Neural progenitor cell (in vitro differentiated cells): ENCODE results near the gene NOTCH4. TPM values are rescaled to one million over a fixed set of nuclear protein-coding genes. Genes with fewer than 3 reads are reported as not detected.
A peak's percentile ranks its signal among the peaks of the same experiment; 100 is the strongest.

Experiments
- DNase-seq: peaks from one replicate; pipeline ENCODE4 v3.0.0-alpha.2; 2016; ENCODE audit warnings: low spot score
- H2AFZ ChIP-seq: fragments of 200-600 bp; sonication (generic); replicated peaks from 2 replicates; pipeline ENCODE4 v1.6.1; 2016; ENCODE audit warnings: antibody characterized with exemption
- H3F3A ChIP-seq: fragments of 200-600 bp; sonication (generic); 2 replicates; pipeline ENCODE4 v1.6.1; 2016; ENCODE audit warnings: antibody characterized with exemption, low read depth
- H3K27ac ChIP-seq: fragments of 200-600 bp; sonication (generic); 2 replicates; pipeline ENCODE4 v1.5.1; 2016; ENCODE audit warnings: mild to moderate bottlenecking
- H3K27me3 ChIP-seq: fragments of 200-600 bp; sonication (generic); 2 replicates; pipeline ENCODE4 v1.6.1; 2016; ENCODE audit warnings: mild to moderate bottlenecking, moderate library complexity
- H3K36me3 ChIP-seq: fragments of 200-600 bp; sonication (generic); 2 replicates; pipeline ENCODE4 v1.5.1; 2016
- H3K4me1 ChIP-seq: fragments of 200-600 bp; sonication (generic); 2 replicates; pipeline ENCODE4 v1.6.1; 2016; ENCODE audit warnings: mixed run types
- H3K4me2 ChIP-seq: fragments of 200-600 bp; sonication (generic); 2 replicates; pipeline ENCODE4 v1.6.1; 2016
- H3K4me3 ChIP-seq: fragments of 200-600 bp; sonication (generic); 2 replicates; pipeline ENCODE4 v1.5.1; 2016
- H3K79me2 ChIP-seq: fragments of 200-600 bp; sonication (generic); 2 replicates; pipeline ENCODE4 v1.6.1; 2016; ENCODE audit warnings: low read depth
- H3K9ac ChIP-seq: fragments of 200-600 bp; sonication (generic); 2 replicates; pipeline ENCODE4 v1.6.1; 2016
- H3K9me3 ChIP-seq: fragments of 200-600 bp; sonication (generic); 2 replicates; pipeline ENCODE4 v1.5.1; 2016; ENCODE audit warnings: low read depth
- H4K20me1 ChIP-seq: fragments of 200-600 bp; sonication (generic); 2 replicates; pipeline ENCODE4 v1.6.1; 2016; ENCODE audit warnings: low read depth
- H3K27ac Mint-ChIP-seq: 3 replicates; pipeline ENCODE4 v1.8.0; 2021; ENCODE audit warnings: mixed read lengths
- H3K27me3 Mint-ChIP-seq: 2 replicates; pipeline ENCODE4 v1.8.0; 2022; ENCODE audit warnings: low read depth, mild to moderate bottlenecking, inconsistent platforms, moderate library complexity, mixed read lengths; ENCODE audit not compliant: insufficient read depth
- H3K36me3 Mint-ChIP-seq: 3 replicates; pipeline ENCODE4 v1.8.0; 2021; ENCODE audit warnings: mixed read lengths
- H3K4me1 Mint-ChIP-seq: 3 replicates; pipeline ENCODE4 v1.8.0; 2021; ENCODE audit warnings: mixed read lengths
- H3K4me3 Mint-ChIP-seq: 3 replicates; pipeline ENCODE4 v1.8.0; 2021; ENCODE audit warnings: mild to moderate bottlenecking, moderate library complexity, mixed read lengths
- H3K9me3 Mint-ChIP-seq: 3 replicates; pipeline ENCODE4 v1.8.0; 2020; ENCODE audit warnings: mixed read lengths
- EZH2 ChIP-seq: fragments of 200-600 bp; sonication (generic); IDR thresholded peaks from 2 replicates; pipeline ENCODE4 v1.6.1; 2017; ENCODE audit warnings: antibody characterized with exemption, mild to moderate bottlenecking, moderate library complexity
- EZH2phosphoT487 ChIP-seq: fragments of 200-600 bp; sonication (generic); IDR thresholded peaks from 2 replicates; pipeline ENCODE4 v1.6.1; 2017; ENCODE audit warnings: antibody characterized with exemption
- total RNA-seq: library from RNA; depleted of rRNA; stranded (reverse); fragments of >200 nt; gene quantifications from 2 replicates; pipeline ENCODE4 v1.2.3, GENCODE V29; 2015; ENCODE audit warnings: low replicate concordance
- TF ChIP-seq, protein P1 (sequence below): fragments of 200-600 bp; sonication (generic); IDR thresholded peaks from 2 replicates; pipeline ENCODE4 v1.5.1; 2017; ENCODE audit warnings: antibody characterized with exemption, mild to moderate bottlenecking

The NOTCH4 gene
- total RNA-seq, 1 donor from 2014 or later = 3.2 TPM

- H4K20me1 ChIP-seq = peaks cover 5% of the 10 kb centered on the region
- peak overlapping the region; percentile 55 for H2AFZ ChIP-seq
- TF ChIP-seq EZH2 (peak; percentile 80), EZH2phosphoT487 (peak; percentile 70)
- TF ChIP-seq, protein P1, sequence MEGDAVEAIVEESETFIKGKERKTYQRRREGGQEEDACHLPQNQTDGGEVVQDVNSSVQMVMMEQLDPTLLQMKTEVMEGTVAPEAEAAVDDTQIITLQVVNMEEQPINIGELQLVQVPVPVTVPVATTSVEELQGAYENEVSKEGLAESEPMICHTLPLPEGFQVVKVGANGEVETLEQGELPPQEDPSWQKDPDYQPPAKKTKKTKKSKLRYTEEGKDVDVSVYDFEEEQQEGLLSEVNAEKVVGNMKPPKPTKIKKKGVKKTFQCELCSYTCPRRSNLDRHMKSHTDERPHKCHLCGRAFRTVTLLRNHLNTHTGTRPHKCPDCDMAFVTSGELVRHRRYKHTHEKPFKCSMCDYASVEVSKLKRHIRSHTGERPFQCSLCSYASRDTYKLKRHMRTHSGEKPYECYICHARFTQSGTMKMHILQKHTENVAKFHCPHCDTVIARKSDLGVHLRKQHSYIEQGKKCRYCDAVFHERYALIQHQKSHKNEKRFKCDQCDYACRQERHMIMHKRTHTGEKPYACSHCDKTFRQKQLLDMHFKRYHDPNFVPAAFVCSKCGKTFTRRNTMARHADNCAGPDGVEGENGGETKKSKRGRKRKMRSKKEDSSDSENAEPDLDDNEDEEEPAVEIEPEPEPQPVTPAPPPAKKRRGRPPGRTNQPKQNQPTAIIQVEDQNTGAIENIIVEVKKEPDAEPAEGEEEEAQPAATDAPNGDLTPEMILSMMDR = no peak
- no peaks in the 10 kb centered on the region for H3K36me3 ChIP-seq
- no peaks in the 10 kb centered on the region for H3K9me3 Mint-ChIP-seq
- peaks cover 61% of the 10 kb centered on the region for H3K27me3 ChIP-seq
- H3K4me2 ChIP-seq = peak overlapping the region; percentile 76
- peaks cover 18% of the 10 kb centered on the region for H3F3A ChIP-seq
- H3K9me3 ChIP-seq = no peaks in the 10 kb centered on the region
- H3K4me1 ChIP-seq = peaks cover 18% of the 10 kb centered on the region
- peaks cover 7% of the 10 kb centered on the region for H3K79me2 ChIP-seq
- H3K27me3 Mint-ChIP-seq = peaks cover 10% of the 10 kb centered on the region
- peaks cover 19% of the 10 kb centered on the region for H3K36me3 Mint-ChIP-seq
- DNase-seq = peak; percentile 47
- peaks cover 52% of the 10 kb centered on the region for H3K4me1 Mint-ChIP-seq
- H3K9ac ChIP-seq = no peak overlapping the region
- peak overlapping the region; percentile 83 for H3K4me3 Mint-ChIP-seq
- H3K27ac ChIP-seq = no peak overlapping the region
- H3K4me3 ChIP-seq = peak overlapping the region; percentile 36
- H3K27ac Mint-ChIP-seq = peak overlapping the region; percentile 89
Measured at GRCh38 chr6:32149932-32150870, 73.7 kb downstream of the NOTCH4 start.

GRCh38 chr6:32149092-32149755, 74.6 kb downstream of the NOTCH4 start:
- Histone ChIP-seq H3K4me2 (peak overlapping the region; percentile 41), H2AFZ (no peak overlapping the region), H3F3A (peaks cover 18% of the 10 kb centered on the region), H3K4me3 (peak overlapping the region; percentile 34), H3K36me3 (no peaks in the 10 kb centered on the region), H3K4me1 (peaks cover 18% of the 10 kb centered on the region), H3K27me3 (peaks cover 61% of the 10 kb centered on the region), H3K27ac (no peak overlapping the region), H4K20me1 (no peaks in the 10 kb centered on the region), H3K9ac (no peak overlapping the region), H3K79me2 (no peaks in the 10 kb centered on the region), H3K9me3 (no peaks in the 10 kb centered on the region)
- Mint-ChIP-seq H3K36me3 (peaks cover 19% of the 10 kb centered on the region), H3K4me1 (peaks cover 44% of the 10 kb centered on the region), H3K4me3 (no peak overlapping the region), H3K27ac (no peak overlapping the region), H3K27me3 (peaks cover 10% of the 10 kb centered on the region), H3K9me3 (no peaks in the 10 kb centered on the region)
- no peak for DNase-seq
- no peak for TF ChIP-seq EZH2phosphoT487
- TF ChIP-seq, protein P1 = no peak
- no peak for TF ChIP-seq EZH2

DNA sequence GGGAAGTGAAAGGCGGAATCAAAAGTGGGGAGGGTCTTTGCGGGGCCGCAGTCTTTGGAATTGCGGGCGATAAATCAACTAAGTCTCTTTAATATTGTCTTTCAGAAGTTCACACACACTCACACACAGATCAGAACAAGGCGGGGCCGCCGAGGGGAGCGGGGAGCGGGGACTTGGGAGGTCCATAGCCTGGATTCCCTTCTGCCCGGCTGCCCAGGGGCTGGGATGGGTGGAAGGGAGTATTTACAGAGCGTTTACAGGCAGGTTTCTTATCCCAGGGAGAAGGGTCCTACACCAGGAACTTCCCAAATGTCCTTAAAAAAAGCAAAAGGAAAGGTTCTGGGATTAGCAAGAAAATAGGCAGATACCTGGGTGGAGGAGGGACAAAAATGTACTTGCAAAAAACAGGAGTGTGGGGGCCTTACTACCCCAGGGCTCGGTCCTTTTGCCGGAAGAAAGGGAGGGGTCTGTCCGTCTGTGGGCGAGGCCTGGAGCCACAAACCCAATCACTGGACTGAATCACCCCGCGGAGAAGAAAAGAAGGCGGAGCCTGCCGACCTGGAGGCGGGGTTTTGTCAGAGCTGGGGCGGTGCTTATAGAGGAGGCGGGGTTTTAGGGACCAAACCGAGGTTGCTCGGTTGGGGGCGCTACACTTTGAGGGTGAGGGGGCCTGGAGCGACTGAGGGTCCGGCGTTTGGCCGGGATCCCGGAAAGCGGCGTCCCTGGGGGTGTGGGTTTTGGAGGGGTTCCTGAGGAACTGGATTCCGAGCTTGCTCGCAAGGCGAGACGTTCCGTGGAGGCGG, 75.4 kb downstream of the NOTCH4 start:
- H3K4me1 Mint-ChIP-seq = peaks cover 42% of the 10 kb centered on the region
- H3K79me2 ChIP-seq = no peaks in the 10 kb centered on the region
- H3K27me3 ChIP-seq = peaks cover 61% of the 10 kb centered on the region
- no peaks in the 10 kb centered on the region for H3K36me3 ChIP-seq
- no peak overlapping the region for H3K9ac ChIP-seq
- H3F3A ChIP-seq = peaks cover 18% of the 10 kb centered on the region
- no peaks in the 10 kb centered on the region for H3K9me3 ChIP-seq
- H3K4me1 ChIP-seq = peaks cover 18% of the 10 kb centered on the region
- H3K27me3 Mint-ChIP-seq = peaks cover 10% of the 10 kb centered on the region
- H3K27ac ChIP-seq = no peak overlapping the region
- H3K4me3 Mint-ChIP-seq = peak overlapping the region; percentile 33
- peak; percentile 70 for DNase-seq
- H4K20me1 ChIP-seq = no peaks in the 10 kb centered on the region
- H2AFZ ChIP-seq = no peak overlapping the region
- no peaks in the 10 kb centered on the region for H3K9me3 Mint-ChIP-seq
- no peak for TF ChIP-seq EZH2
- TF ChIP-seq, protein P1 = peak; percentile 39
- peak overlapping the region; percentile 34 for H3K4me3 ChIP-seq
- H3K27ac Mint-ChIP-seq = peak overlapping the region; percentile 40
- H3K36me3 Mint-ChIP-seq = peaks cover 19% of the 10 kb centered on the region
- peak overlapping the region; percentile 41 for H3K4me2 ChIP-seq
